SK-N-MC (cell line): ENCODE results near the gene KAZN.

Source experiments
- EZH2 ChIP-seq: fragments of 200-600 bp; sonication (generic); IDR thresholded peaks from one replicate; pipeline ENCODE4 v1.6.1; 2017; ENCODE audit warnings: antibody characterized with exemption
- FOXP2 ChIP-seq: optimal IDR thresholded peaks from 2 replicates; pipeline ENCODE3; 2011; ENCODE audit warnings: mild to moderate bottlenecking, moderate library complexity; ENCODE audit not compliant: insufficient read depth; ENCODE audit errors: extremely low read length, control extremely low read depth
- POLR2AphosphoS5 ChIP-seq: IDR thresholded peaks from 2 replicates; pipeline ENCODE4 v1.6.1; 2012; ENCODE audit warnings: mild to moderate bottlenecking, low read depth, low read length, borderline replicate concordance

DNA sequence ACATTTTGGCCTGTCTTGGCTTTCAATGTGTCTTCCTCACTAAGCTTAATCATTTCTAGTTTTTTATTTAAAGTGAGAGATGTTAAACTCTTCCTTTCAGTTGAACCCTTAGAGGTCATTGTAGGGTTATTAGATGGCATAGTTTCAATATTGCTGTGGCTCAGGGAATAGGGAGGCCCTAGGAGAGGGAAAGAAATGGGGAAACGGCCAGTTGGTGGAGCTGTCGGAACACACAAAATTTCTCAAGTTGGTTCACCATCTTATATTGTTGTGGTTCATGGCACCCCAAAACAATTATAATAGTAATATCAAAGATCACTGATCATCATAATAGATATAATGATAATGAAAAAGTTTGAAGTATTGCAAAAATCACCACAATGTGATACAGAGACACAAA lies 31.4 kb upstream of the KAZN start:
- no peak for TF ChIP-seq EZH2
- TF ChIP-seq POLR2AphosphoS5, result no peak
- TF ChIP-seq FOXP2, result no peak
